LNCaP clone FGC (cell line): Measurements from ENCODE around the gene UQCC2.

ENCODE experiments used
- DNase-seq: peaks from one replicate; pipeline ENCODE4 v3.0.0-alpha.2; 2011; ENCODE audit warnings: low read depth
- H3K4me3 ChIP-seq: 2 replicates; pipeline ENCODE4 v1.5.1; 2011; ENCODE audit warnings: mild to moderate bottlenecking, low read depth, low read length, control low read depth
- CTCF ChIP-seq: IDR thresholded peaks from 2 replicates; pipeline ENCODE4 v1.5.1; 2012; ENCODE audit warnings: mild to moderate bottlenecking; ENCODE audit not compliant: control insufficient read depth, insufficient read depth; ENCODE audit errors: extremely low read depth

UQCC2 gene

GRCh38 chr6:33688006-33688405 is 23.5 kb downstream of the UQCC2 start:
- no peak overlapping the region for H3K4me3 ChIP-seq
- TF ChIP-seq CTCF = no peak
- DNase-seq = no peak

DNA sequence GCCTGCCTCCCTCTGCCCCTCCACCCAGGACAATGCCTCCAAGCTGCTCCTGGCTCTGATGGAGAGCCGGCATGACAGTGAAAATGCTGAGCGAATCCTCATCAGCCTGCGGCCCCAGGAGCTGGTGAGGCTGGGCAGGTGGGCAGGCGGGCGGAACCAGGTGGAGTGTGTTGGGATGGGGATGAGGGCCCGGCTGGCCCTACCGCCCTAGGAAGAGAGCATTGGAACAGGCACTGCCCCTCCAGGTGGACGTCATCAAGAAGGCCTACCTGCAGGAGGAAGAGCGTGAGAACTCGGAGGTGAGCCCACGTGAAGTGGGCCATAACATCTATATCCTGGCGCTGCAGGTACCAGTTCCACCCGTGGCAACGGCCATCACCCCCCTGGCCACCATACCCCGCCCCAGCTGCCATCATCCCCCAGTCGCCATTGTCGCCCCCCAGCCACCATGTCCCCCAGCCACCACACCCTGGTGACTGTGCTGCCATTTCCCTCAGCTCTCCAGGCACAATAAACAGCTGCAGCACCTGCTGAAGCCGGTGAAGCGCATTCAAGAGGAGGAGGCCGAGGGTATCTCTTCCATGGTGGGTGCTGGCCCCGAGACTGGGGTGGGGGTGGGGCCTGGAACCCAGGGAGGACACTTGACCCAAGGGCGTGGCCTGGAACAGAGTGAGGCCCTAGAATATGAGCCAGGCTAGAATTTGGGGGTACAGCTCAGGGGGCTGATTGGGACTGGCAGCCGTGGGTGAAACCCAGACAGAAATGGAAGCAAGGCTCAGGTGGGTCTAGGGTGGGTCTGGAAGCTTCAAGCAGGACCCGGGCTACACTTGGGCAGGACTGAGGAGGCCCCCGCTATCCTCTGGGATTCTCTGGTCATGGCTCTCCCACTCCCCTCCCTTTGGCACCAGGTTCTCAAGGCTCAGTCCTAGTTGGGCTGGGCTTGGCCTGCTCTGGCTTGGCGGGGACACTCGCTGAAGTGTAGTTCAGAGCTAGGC is 24.2 kb downstream of the UQCC2 start:
- no peak overlapping the region for H3K4me3 ChIP-seq
- DNase-seq = no peak
- no peak for TF ChIP-seq CTCF

DNA sequence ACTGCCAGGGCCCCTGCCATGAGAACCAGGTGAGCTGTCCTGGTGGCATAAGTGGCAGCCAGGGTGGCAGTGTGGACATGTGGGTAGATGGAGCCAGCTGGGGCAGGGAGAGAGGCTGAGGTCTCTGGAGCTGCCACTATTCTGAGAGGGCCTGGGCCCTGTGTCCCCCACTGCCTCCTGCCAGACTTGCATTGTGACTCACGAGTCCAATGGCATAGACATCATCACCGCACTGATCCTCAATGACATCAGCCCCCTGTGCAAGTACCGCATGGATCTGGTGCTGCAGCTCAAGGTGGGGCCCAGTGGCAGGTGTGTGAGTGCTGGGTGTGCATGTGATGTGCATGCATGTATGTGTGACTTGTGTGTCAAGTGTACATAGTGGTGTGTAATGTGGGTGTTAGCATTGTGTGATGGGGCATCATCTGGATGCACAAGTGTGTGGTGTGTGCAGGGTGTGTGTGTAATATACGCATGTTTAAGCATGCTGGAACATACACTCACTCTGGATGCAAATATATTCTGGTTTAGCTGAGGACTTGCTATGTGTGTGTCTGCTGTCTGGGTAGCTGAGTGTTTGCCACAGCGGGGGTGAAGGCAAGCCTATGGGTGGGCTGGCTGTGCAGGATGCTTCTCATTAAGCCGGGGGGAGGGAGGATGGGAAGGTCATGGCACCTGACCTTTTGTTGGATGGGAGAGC is 25.1 kb downstream of the UQCC2 start:
- DNase-seq = no peak
- H3K4me3 ChIP-seq = no peak overlapping the region
- no peak for TF ChIP-seq CTCF

DNA sequence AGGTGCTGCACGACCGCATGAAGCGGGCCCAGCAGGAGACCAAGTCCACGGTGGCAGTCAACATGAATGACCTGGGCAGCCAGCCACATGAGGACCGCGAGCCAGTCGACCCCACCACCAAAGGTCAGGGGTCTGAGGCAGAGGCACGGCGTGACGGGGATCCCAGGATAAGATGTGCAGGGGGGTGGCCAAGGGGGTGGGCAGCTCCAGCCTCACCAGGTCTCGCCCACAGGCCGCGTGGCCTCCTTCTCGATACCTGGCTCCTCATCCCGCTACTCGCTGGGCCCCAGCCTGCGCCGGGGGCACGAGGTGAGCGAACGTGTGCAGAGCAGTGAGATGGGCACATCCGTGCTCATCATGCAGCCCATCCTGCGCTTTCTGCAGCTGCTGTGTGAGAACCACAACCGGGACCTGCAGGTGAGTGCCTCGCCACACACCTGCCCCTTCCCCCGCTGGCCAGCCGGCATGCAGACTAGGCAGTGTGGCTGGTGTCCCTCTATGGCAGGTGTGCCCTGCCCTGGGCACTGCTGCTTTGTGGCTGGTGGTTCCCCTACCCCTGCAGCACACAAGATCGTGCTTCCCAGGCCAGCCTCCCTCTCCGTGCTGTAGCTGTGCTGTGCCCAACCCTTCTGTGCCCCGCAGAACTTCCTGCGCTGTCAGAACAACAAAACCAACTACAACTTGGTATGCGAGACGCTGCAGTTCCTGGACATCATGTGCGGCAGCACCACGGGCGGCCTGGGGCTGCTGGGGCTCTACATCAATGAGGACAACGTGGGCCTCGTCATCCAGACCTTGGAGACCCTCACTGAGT is 25.9 kb downstream of the UQCC2 start:
- no peak for DNase-seq
- no peak for TF ChIP-seq CTCF
- no peak overlapping the region for H3K4me3 ChIP-seq

DNA sequence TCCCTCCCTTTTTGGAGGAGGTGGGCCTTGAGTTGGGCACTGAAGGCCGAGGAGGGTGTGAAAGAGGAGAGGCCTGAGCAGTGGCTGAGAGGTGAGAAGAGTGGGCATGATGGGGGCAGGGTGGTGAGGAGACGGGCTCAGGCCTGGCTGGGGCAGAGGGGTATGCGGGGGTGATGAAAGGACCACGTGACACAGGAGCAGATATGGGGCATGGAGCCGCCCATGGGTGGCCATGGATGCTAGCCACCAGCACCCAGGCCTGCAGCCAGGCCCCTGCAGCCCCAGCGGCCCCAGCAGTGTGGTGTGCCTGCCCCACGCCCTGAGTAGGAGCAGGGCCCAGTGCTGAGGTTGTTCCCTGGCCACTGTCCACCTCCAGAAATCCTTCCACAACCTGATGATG is 26.5 kb downstream of the UQCC2 start:
- DNase-seq = no peak
- TF ChIP-seq CTCF = no peak
- H3K4me3 ChIP-seq = no peak overlapping the region

GRCh38 chr6:33684428-33684896 is 27.0 kb downstream of the UQCC2 start:
- TF ChIP-seq CTCF = no peak
- no peak for DNase-seq
- no peak overlapping the region for H3K4me3 ChIP-seq
